Measurements from ENCODE around the gene CABP2.

Gene CABP2

DNA sequence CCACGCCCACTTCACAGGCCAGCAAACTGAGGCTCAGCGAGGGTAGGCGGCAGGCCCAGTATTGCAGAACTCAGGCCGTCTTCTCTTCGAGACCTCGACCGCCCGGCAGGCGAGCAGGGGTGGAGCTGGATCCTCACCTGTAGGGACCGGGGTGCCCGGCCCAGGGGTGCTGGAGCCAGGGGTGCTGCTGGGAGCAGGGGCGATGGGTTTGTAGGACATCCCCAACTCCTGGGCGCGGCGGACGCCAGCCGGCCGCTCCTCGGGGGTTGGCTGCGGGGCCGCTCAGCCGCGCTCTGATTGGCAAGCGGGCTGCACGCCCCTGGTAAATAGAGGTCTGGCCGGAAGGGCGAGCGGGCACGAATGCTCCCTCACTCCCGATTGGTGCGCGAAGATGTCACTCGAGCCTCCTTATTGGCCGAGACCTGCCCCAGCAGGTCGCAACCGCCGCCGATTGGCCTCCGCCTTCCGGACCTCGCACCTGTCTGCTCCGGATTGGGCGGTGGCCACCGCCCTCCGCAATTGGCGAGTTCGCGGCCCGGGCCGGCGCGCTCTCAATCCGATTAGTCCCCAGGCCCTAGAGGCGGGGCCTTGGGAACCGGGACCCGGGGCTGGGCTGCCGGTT, 15.3 kb downstream of the CABP2 start, which contains the start of gene CDK2AP2 (continued):
- TF ChIP-seq ZNF292 (tag by site-specific recombination; IDR thresholded peaks at IDR 0.05; ENCODE audit: borderline replicate concordance, low read depth) = no peak
- TF ChIP-seq ZNF366 (tag by site-specific recombination; conservative IDR thresholded peaks at IDR 0.05) = no peak
- peak; percentile 91 for TF ChIP-seq KLF9 (tag by site-specific recombination; IDR thresholded peaks at IDR 0.05; ENCODE audit: low read depth)
- TF ChIP-seq ZFP41 (tag by site-specific recombination; IDR thresholded peaks at IDR 0.05; ENCODE audit: borderline replicate concordance) = no peak
- TF ChIP-seq ZNF274 (IDR thresholded peaks at IDR 0.05; ENCODE audit: low read length) = no peak
- TF ChIP-seq ZNF274 (tag by site-specific recombination; IDR thresholded peaks at IDR 0.05; ENCODE audit: borderline replicate concordance) = no peak
- 0 out of 2 replicates have a peak, but pooled peaks have one; percentile 13 for TF ChIP-seq REST (tag by site-specific recombination; IDR thresholded peaks at IDR 0.05)
- TF ChIP-seq YY2 (tag by site-specific recombination; IDR thresholded peaks at IDR 0.05) = no peak
- TF ChIP-seq, protein P1, sequence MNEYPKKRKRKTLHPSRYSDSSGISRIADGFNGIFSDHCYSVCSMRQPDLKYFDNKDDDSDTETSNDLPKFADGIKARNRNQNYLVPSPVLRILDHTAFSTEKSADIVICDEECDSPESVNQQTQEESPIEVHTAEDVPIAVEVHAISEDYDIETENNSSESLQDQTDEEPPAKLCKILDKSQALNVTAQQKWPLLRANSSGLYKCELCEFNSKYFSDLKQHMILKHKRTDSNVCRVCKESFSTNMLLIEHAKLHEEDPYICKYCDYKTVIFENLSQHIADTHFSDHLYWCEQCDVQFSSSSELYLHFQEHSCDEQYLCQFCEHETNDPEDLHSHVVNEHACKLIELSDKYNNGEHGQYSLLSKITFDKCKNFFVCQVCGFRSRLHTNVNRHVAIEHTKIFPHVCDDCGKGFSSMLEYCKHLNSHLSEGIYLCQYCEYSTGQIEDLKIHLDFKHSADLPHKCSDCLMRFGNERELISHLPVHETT (tag by site-specific recombination; IDR thresholded peaks at IDR 0.05) = 0 out of 2 replicates have a peak, but pooled peaks have one; percentile 66
- peak; percentile 57; the same call in 1 of the 2 replicates for TF ChIP-seq ELK4 (IDR thresholded peaks at IDR 0.05; ENCODE audit: borderline replicate concordance, low read depth, low read length)
- TF ChIP-seq, protein P2, sequence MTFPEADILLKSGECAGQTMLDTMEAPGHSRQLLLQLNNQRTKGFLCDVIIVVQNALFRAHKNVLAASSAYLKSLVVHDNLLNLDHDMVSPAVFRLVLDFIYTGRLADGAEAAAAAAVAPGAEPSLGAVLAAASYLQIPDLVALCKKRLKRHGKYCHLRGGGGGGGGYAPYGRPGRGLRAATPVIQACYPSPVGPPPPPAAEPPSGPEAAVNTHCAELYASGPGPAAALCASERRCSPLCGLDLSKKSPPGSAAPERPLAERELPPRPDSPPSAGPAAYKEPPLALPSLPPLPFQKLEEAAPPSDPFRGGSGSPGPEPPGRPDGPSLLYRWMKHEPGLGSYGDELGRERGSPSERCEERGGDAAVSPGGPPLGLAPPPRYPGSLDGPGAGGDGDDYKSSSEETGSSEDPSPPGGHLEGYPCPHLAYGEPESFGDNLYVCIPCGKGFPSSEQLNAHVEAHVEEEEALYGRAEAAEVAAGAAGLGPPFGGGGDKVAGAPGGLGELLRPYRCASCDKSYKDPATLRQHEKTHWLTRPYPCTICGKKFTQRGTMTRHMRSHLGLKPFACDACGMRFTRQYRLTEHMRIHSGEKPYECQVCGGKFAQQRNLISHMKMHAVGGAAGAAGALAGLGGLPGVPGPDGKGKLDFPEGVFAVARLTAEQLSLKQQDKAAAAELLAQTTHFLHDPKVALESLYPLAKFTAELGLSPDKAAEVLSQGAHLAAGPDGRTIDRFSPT (tag by site-specific recombination; IDR thresholded peaks at IDR 0.05) = peak; percentile 74
- no peak for TF ChIP-seq ZNF792 (tag by site-specific recombination; IDR thresholded peaks at IDR 0.05)
- peak; percentile 47 for TF ChIP-seq ZIC2 (tag by site-specific recombination; IDR thresholded peaks at IDR 0.05)
- TF ChIP-seq ZSCAN16 (tag by site-specific recombination; IDR thresholded peaks at IDR 0.05) = no peak
- peak; percentile 98 for TF ChIP-seq SP2 (tag by site-specific recombination; IDR thresholded peaks at IDR 0.05)
- TF ChIP-seq KLF17 (tag by site-specific recombination; IDR thresholded peaks at IDR 0.05) = peak; percentile 82
- no peak for TF ChIP-seq ZNF157 (tag by site-specific recombination; IDR thresholded peaks at IDR 0.05)
- no peak for TF ChIP-seq ZNF747 (tag by site-specific recombination; IDR thresholded peaks at IDR 0.05)
- TF ChIP-seq ZNF394 (tag by site-specific recombination; IDR thresholded peaks at IDR 0.05; ENCODE audit: borderline replicate concordance) = no peak
- no peak for TF ChIP-seq ZNF624 (tag by site-specific recombination; IDR thresholded peaks at IDR 0.05)
- no peak for TF ChIP-seq OSR2 (tag by site-specific recombination; IDR thresholded peaks at IDR 0.05)
- TF ChIP-seq ZNF48 (tag by site-specific recombination; IDR thresholded peaks at IDR 0.05) = no peak
- TF ChIP-seq EGR2 (tag by site-specific recombination; IDR thresholded peaks at IDR 0.05; ENCODE audit: low read depth) = peak; percentile 64
- TF ChIP-seq ZNF596 (tag by site-specific recombination; IDR thresholded peaks at IDR 0.05) = no peak
- TF ChIP-seq ZNF169 (tag by site-specific recombination; IDR thresholded peaks at IDR 0.05) = no peak
- peak; percentile 96 for TF ChIP-seq ZNF423 (tag by site-specific recombination; IDR thresholded peaks at IDR 0.05)
- no peak for TF ChIP-seq ZNF19 (tag by site-specific recombination; IDR thresholded peaks at IDR 0.05; ENCODE audit: low read depth)
- TF ChIP-seq TRIM28 (IDR thresholded peaks at IDR 0.05; ENCODE audit: borderline replicate concordance, low read length) = no peak
- TF ChIP-seq ZNF223 (tag by site-specific recombination; IDR thresholded peaks at IDR 0.05) = no peak
- no peak for TF ChIP-seq RBAK (tag by site-specific recombination; IDR thresholded peaks at IDR 0.05)
- TF ChIP-seq MZF1 (tag by site-specific recombination; IDR thresholded peaks at IDR 0.05; ENCODE audit: borderline replicate concordance) = peak; percentile 97
- no peak for TF ChIP-seq ZNF140 (tag by site-specific recombination; IDR thresholded peaks at IDR 0.05)
- no peak for TF ChIP-seq ZNF121 (tag by site-specific recombination; IDR thresholded peaks at IDR 0.05)

All from HEK293 (cell line).